SU-DHL-6 (cell line): ENCODE measurements around the gene MYO19.

Experiments
- H2AFZ ChIP-seq: fragments of 200-600 bp; sonication (generic); 2 replicates; pipeline ENCODE4 v1.6.1; 2014; ENCODE audit warnings: low read depth, mild to moderate bottlenecking, moderate library complexity, mixed read lengths, antibody characterized with exemption, low read length; ENCODE audit not compliant: severe bottlenecking
- H3F3A ChIP-seq: fragments of 200-600 bp; shearing (Covaris generic); 2 replicates; pipeline ENCODE4 v1.6.0; 2016; ENCODE audit warnings: antibody characterized with exemption, mild to moderate bottlenecking; ENCODE audit not compliant: insufficient read depth
- H3K27ac ChIP-seq: fragments of 200-600 bp; sonication (generic); 2 replicates; pipeline ENCODE4 v1.5.1; 2016; ENCODE audit warnings: low read depth, mild to moderate bottlenecking, low read length, moderate library complexity, mixed read lengths
- H3K27me3 ChIP-seq: fragments of 200-600 bp; sonication (generic), shearing (Covaris generic); 2 replicates; pipeline ENCODE4 v1.6.0; 2014; ENCODE audit warnings: mild to moderate bottlenecking, low read length
- H3K36me3 ChIP-seq: fragments of 200-600 bp; sonication (generic); 2 replicates; pipeline ENCODE4 v1.6.1; 2014; ENCODE audit warnings: mild to moderate bottlenecking, low read length, mixed read lengths
- H3K4me2 ChIP-seq: fragments of 300-600, 200-600 bp; shearing (Covaris generic), sonication (generic); 2 replicates; pipeline ENCODE4 v1.6.0; 2014; ENCODE audit warnings: low read length, low read depth, mild to moderate bottlenecking; ENCODE audit not compliant: poor library complexity, severe bottlenecking
- H3K4me3 ChIP-seq: fragments of 200-600 bp; sonication (generic); 2 replicates; pipeline ENCODE4 v1.5.1; 2014; ENCODE audit warnings: antibody characterized with exemption, low read length, mild to moderate bottlenecking, mixed read lengths; ENCODE audit not compliant: insufficient read depth, poor library complexity, severe bottlenecking
- H3K79me2 ChIP-seq: fragments of 200-600 bp; sonication (generic); 2 replicates; pipeline ENCODE4 v1.6.1; 2014; ENCODE audit warnings: mild to moderate bottlenecking, low read length, moderate library complexity; ENCODE audit not compliant: insufficient read depth
- H3K9ac ChIP-seq: fragments of 200-600 bp; sonication (generic); 2 replicates; pipeline ENCODE4 v1.7.0; 2014; ENCODE audit warnings: mild to moderate bottlenecking, low read length
- H3K9me2 ChIP-seq: fragments of 200-600 bp; sonication (generic); replicated peaks from 2 replicates; pipeline ENCODE4 v1.6.1; 2014; ENCODE audit warnings: low read length; ENCODE audit not compliant: insufficient read depth
- H3K9me3 ChIP-seq: fragments of 200-600 bp; sonication (generic); 2 replicates; pipeline ENCODE4 v1.6.1; 2014; ENCODE audit warnings: low read length, mixed read lengths; ENCODE audit not compliant: insufficient read depth
- H4K20me1 ChIP-seq: fragments of 200-600 bp; sonication (generic); 2 replicates; pipeline ENCODE4 v1.6.1; 2014; ENCODE audit warnings: low read depth, mild to moderate bottlenecking, antibody characterized with exemption, low read length, moderate library complexity, mixed read lengths
- CTCF ChIP-seq: fragments of 200-600 bp; sonication (generic); IDR thresholded peaks from one replicate; pipeline ENCODE4 v1.5.1; 2017; ENCODE audit warnings: antibody characterized with exemption, mild to moderate bottlenecking, low read length, moderate library complexity; ENCODE audit not compliant: insufficient read depth, poor library complexity, severe bottlenecking
- EZH2phosphoT487 ChIP-seq: fragments of 200-600 bp; sonication (generic), shearing (Covaris generic); conservative IDR thresholded peaks from 2 replicates; pipeline ENCODE4 v1.6.1; 2018; ENCODE audit warnings: mild to moderate bottlenecking, antibody characterized with exemption, low read length, moderate library complexity, mixed read lengths

The MYO19 gene

DNA sequence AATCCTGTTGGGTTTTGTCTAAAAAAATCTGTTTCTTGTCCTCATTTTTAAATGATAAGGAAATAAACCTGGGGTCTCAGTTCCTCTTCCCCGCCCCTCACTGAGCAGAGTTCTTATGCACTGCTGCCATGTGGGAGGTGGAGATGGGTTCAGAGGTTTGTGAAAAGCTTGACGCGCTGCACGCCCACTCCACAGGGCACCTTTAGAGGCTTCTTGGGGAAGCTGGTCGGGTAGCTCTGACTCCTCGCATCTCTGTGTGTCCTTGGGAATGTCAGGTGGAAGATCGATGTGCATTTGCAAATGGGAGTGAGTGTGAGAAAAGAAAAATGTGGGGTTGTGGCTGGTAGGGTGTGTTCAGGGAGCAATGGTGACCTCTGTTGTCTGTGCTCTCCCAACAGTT, 52.8 kb downstream of the MYO19 start:
- H3K4me3 ChIP-seq: no peak overlapping the region
- peaks cover under 1% of the 10 kb centered on the region; the same call in 1 of the 2 replicates for H3K79me2 ChIP-seq
- no peak overlapping the region for H3K27ac ChIP-seq
- H3K9me3 ChIP-seq: no peaks in the 10 kb centered on the region
- no peaks in the 10 kb centered on the region for H3K27me3 ChIP-seq
- H3K36me3 ChIP-seq: no peaks in the 10 kb centered on the region
- no peak overlapping the region for H3K9ac ChIP-seq
- no peaks in the 10 kb centered on the region for H4K20me1 ChIP-seq
- TF ChIP-seq CTCF: no peak
- no peak for TF ChIP-seq EZH2phosphoT487
- H3K9me2 ChIP-seq: no peaks in the 10 kb centered on the region
- H3K4me2 ChIP-seq: no peak overlapping the region
- no peak overlapping the region for H2AFZ ChIP-seq
- H3F3A ChIP-seq: no peaks in the 10 kb centered on the region

GRCh38 chr17:36475346-36475970, 59.2 kb downstream of the MYO19 start:
- Histone ChIP-seq H3K9me3 (no peaks in the 10 kb centered on the region), H3K36me3 (no peaks in the 10 kb centered on the region), H2AFZ (no peak overlapping the region), H3K27me3 (no peaks in the 10 kb centered on the region), H3K27ac (no peak overlapping the region), H3F3A (no peaks in the 10 kb centered on the region), H3K79me2 (no peaks in the 10 kb centered on the region), H3K9me2 (no peaks in the 10 kb centered on the region), H4K20me1 (no peaks in the 10 kb centered on the region), H3K9ac (no peak overlapping the region), H3K4me2 (no peak overlapping the region), H3K4me3 (no peak overlapping the region)
- TF ChIP-seq EZH2phosphoT487: no peak
- no peak for TF ChIP-seq CTCF

GRCh38 chr17:36474571-36474970, 60.1 kb downstream of the MYO19 start:
- no peak overlapping the region for H3K4me2 ChIP-seq
- no peak overlapping the region for H3K27ac ChIP-seq
- H3K79me2 ChIP-seq: no peaks in the 10 kb centered on the region
- H2AFZ ChIP-seq: no peak overlapping the region
- no peak for TF ChIP-seq CTCF
- no peaks in the 10 kb centered on the region for H3K27me3 ChIP-seq
- no peaks in the 10 kb centered on the region for H4K20me1 ChIP-seq
- H3K9me2 ChIP-seq: no peaks in the 10 kb centered on the region
- H3F3A ChIP-seq: no peaks in the 10 kb centered on the region
- H3K4me3 ChIP-seq: no peak overlapping the region
- H3K9ac ChIP-seq: no peak overlapping the region
- H3K36me3 ChIP-seq: no peaks in the 10 kb centered on the region
- H3K9me3 ChIP-seq: no peaks in the 10 kb centered on the region
